H1 (cell line): ENCODE data around the gene GGT6.

Experiments
- ASH2L ChIP-seq: fragments of 200-600, 300-600 bp; sonication (generic); IDR thresholded peaks from one replicate; pipeline ENCODE4 v1.7.1; 2017; ENCODE audit warnings: low read length
- BRCA1 ChIP-seq: IDR thresholded peaks from 2 replicates; pipeline ENCODE4 v1.6.1; 2012; ENCODE audit warnings: low read depth, low read length, improper control_type of control experiment
- CTCF ChIP-seq, 3 experiments: IDR thresholded peaks; 1 replicate in 2 of 3; 2 replicates in 1 of 3; pipeline versions ENCODE4 v1.5.1 to v1.6.1; 2011; ENCODE audit warnings: low read length in 3 of 3, mild to moderate bottlenecking in 3 of 3, inconsistent platforms in 2 of 3, low read depth in 1 of 3, moderate library complexity in 1 of 3; ENCODE audit not compliant: insufficient read depth in 1 of 3; ENCODE audit errors: control extremely low read depth in 1 of 3
- FOSL1 ChIP-seq: IDR thresholded peaks from 2 replicates; pipeline ENCODE4 v1.6.1; 2011; ENCODE audit warnings: mild to moderate bottlenecking, low read depth, low read length, moderate library complexity; ENCODE audit not compliant: insufficient read depth
- JUN ChIP-seq: IDR thresholded peaks from 2 replicates; pipeline ENCODE4 v1.6.1; 2011; ENCODE audit warnings: low read depth, mild to moderate bottlenecking, improper control_type of control experiment, low read length
- JUND ChIP-seq: IDR thresholded peaks from 2 replicates; pipeline ENCODE4 v1.6.1; 2011; ENCODE audit warnings: mild to moderate bottlenecking, improper control_type of control experiment, low read length
- MAX ChIP-seq: IDR thresholded peaks from 2 replicates; pipeline ENCODE4 v1.6.1; 2012; ENCODE audit warnings: inconsistent platforms
- RAD21 ChIP-seq, 2 experiments: IDR thresholded peaks in 1 of 2; conservative IDR thresholded peaks in 1 of 2; 2 replicates each; pipeline ENCODE4 v1.6.1; 2011; ENCODE audit warnings: low read depth in 2 of 2, low read length in 2 of 2, improper control_type of control experiment in 1 of 2, inconsistent platforms in 1 of 2, mild to moderate bottlenecking in 1 of 2, moderate library complexity in 1 of 2
- SUZ12 ChIP-seq: fragments of 200-600 bp; sonication (generic); IDR thresholded peaks from 2 replicates; pipeline ENCODE4 v1.6.1; 2012; ENCODE audit warnings: mild to moderate bottlenecking, inconsistent platforms, low read length, moderate library complexity, mixed read lengths
- YY1 ChIP-seq: IDR thresholded peaks from 2 replicates; pipeline ENCODE4 v1.6.1; 2011; ENCODE audit warnings: low read depth, mild to moderate bottlenecking, low read length

GRCh38 chr17:4538236-4539002, 22.0 kb downstream of the GGT6 start:
- TF ChIP-seq CTCF (IDR thresholded peaks at IDR 0.05; ENCODE audit: control extremely low read depth in 1 of 3, insufficient read depth in 1 of 3, low read depth in 1 of 3, low read length in 3 of 3) (no peak), SUZ12 (no peak), FOSL1 (no peak), YY1 (no peak), MAX (no peak), JUN (no peak), ASH2L (no peak), BRCA1 (no peak), RAD21 (IDR thresholded peaks at IDR 0.05 in 1 of 2, conservative IDR thresholded peaks at IDR 0.05 in 1 of 2; ENCODE audit: low read depth in 2 of 2, low read length in 2 of 2) (no peak), JUND (no peak)
